CD14-positive monocyte (primary cell): ENCODE data around the gene PCDH15. TPM values are rescaled to one million over a fixed set of nuclear protein-coding genes. Genes with fewer than 3 reads are reported as not detected.

Experiments
- DNase-seq, 3 donors: peaks; one replicate each; pipeline ENCODE4 v3.0.0-alpha.2; 2011 to 2022
- H2AFZ ChIP-seq: 2 replicates; pipeline ENCODE4 v1.6.0; 2012; ENCODE audit warnings: mild to moderate bottlenecking, low read depth, low read length, inconsistent platforms; ENCODE audit not compliant: insufficient read depth, poor library complexity, severe bottlenecking
- H3K27ac ChIP-seq, 2 donors: 1 replicate in 1 of 2; 2 replicates in 1 of 2; pipeline ENCODE4 v1.5.1; 2012 to 2013; ENCODE audit warnings: low read length in 2 of 2, control low read depth in 1 of 2, inconsistent platforms in 1 of 2, low read depth in 1 of 2, mild to moderate bottlenecking in 1 of 2
- H3K27me3 ChIP-seq, 2 donors: one replicate each; pipeline versions ENCODE4 v1.6.0 to v1.6.1; 2011 to 2013; ENCODE audit warnings: low read length in 2 of 2; ENCODE audit not compliant: control insufficient read depth in 2 of 2, insufficient read depth in 2 of 2
- H3K36me3 ChIP-seq, 2 donors: replicated peaks in 1 of 2; 1 replicate in 1 of 2; 2 replicates in 1 of 2; pipeline versions ENCODE4 v1.5.1 to v1.6.1; 2012 to 2013; ENCODE audit warnings: low read length in 2 of 2, control low read depth in 1 of 2, inconsistent platforms in 1 of 2, mild to moderate bottlenecking in 1 of 2; ENCODE audit not compliant: insufficient read depth in 2 of 2, control insufficient read depth in 1 of 2
- H3K4me1 ChIP-seq, 2 donors: 1 replicate in 1 of 2; 2 replicates in 1 of 2; pipeline versions ENCODE4 v1.5.1 to v1.6.1; 2012 to 2013; ENCODE audit warnings: low read length in 2 of 2, control low read depth in 1 of 2, inconsistent platforms in 1 of 2, mild to moderate bottlenecking in 1 of 2, moderate library complexity in 1 of 2; ENCODE audit not compliant: insufficient read depth in 2 of 2, control insufficient read depth in 1 of 2
- H3K4me2 ChIP-seq: replicated peaks from 2 replicates; pipeline ENCODE3; 2012; ENCODE audit warnings: low read length, moderate library complexity, mild to moderate bottlenecking; ENCODE audit not compliant: poor library complexity, severe bottlenecking; ENCODE audit errors: extremely low read depth
- H3K4me3 ChIP-seq, 3 experiments: fragments of 200-600 bp in 1 of 3; sonication (generic) in 1 of 3; replicated peaks in 1 of 3; 1 replicate in 2 of 3; 2 replicates in 1 of 3; pipeline ENCODE4 v1.5.1; 2011 to 2013; ENCODE audit warnings: low read length in 3 of 3, mild to moderate bottlenecking in 3 of 3, control low read depth in 2 of 3, low read depth in 2 of 3, inconsistent platforms in 1 of 3, moderate library complexity in 1 of 3
- H3K79me2 ChIP-seq: 2 replicates; pipeline ENCODE4 v1.6.0; 2012; ENCODE audit warnings: mild to moderate bottlenecking, control low read depth, inconsistent platforms, low read length, moderate library complexity; ENCODE audit not compliant: insufficient read depth
- H3K9ac ChIP-seq: 2 replicates; pipeline ENCODE4 v1.6.0; 2017; ENCODE audit warnings: low read length, mild to moderate bottlenecking; ENCODE audit not compliant: insufficient read depth, poor library complexity, severe bottlenecking
- H3K9me3 ChIP-seq, 2 donors: replicated peaks in 1 of 2; 1 replicate in 1 of 2; 2 replicates in 1 of 2; pipeline versions ENCODE4 v1.5.1 to v1.6.1; 2012 to 2013; ENCODE audit warnings: low read length in 2 of 2, control low read depth in 1 of 2; ENCODE audit not compliant: control insufficient read depth in 1 of 2, insufficient read depth in 1 of 2
- H4K20me1 ChIP-seq: 2 replicates; pipeline ENCODE4 v1.6.0; 2012; ENCODE audit warnings: mild to moderate bottlenecking, low read length, control low read depth, moderate library complexity; ENCODE audit not compliant: insufficient read depth
- H3K27ac Mint-ChIP-seq, 7 donors: one replicate each; pipeline ENCODE4 v1.8.0; 2020; ENCODE audit warnings: mild to moderate bottlenecking in 7 of 7, mixed read lengths in 7 of 7, moderate library complexity in 6 of 7, inconsistent platforms in 2 of 7
- H3K27me3 Mint-ChIP-seq, 3 donors: one replicate each; pipeline ENCODE4 v1.8.0; 2021 to 2022; ENCODE audit warnings: low read depth in 3 of 3, mild to moderate bottlenecking in 3 of 3, mixed read lengths in 3 of 3, moderate library complexity in 3 of 3, inconsistent platforms in 1 of 3
- H3K36me3 Mint-ChIP-seq, 2 donors: one replicate each; pipeline ENCODE4 v1.8.0; 2020; ENCODE audit warnings: mixed read lengths in 2 of 2, inconsistent platforms in 1 of 2, mild to moderate bottlenecking in 1 of 2
- H3K4me1 Mint-ChIP-seq: one replicate; pipeline ENCODE4 v1.8.0; 2020; ENCODE audit warnings: mild to moderate bottlenecking, mixed read lengths
- H3K4me3 Mint-ChIP-seq, 2 donors: one replicate each; pipeline ENCODE4 v1.8.0; 2020; ENCODE audit warnings: mild to moderate bottlenecking in 2 of 2, mixed read lengths in 2 of 2, moderate library complexity in 1 of 2
- H3K9me3 Mint-ChIP-seq, 7 donors: one replicate each; pipeline ENCODE4 v1.8.0; 2020 to 2022; ENCODE audit warnings: mixed read lengths in 7 of 7, mild to moderate bottlenecking in 6 of 7, moderate library complexity in 6 of 7, inconsistent platforms in 2 of 7
- CTCF ChIP-seq: fragments of 200-600 bp; IDR thresholded peaks from one replicate; pipeline ENCODE4 v1.8.0; 2022; ENCODE audit warnings: antibody characterized with exemption, mild to moderate bottlenecking
- WGBS: methylation state at CpG from one replicate; pipeline ENCODE4 v1.1.5; 2013; ENCODE audit warnings: missing lambda C conversion rate; ENCODE audit not compliant: insufficient coverage; 5-methylcytosine and 5-hydroxymethylcytosine counted together
- intact Hi-C, 2 donors: fragments of 100-400 bp; cut with micrococcal nuclease; formaldehyde crosslinking; loops; one replicate each; pipeline versions ENCODE4 v1.15.0 to v1.15.1; 2023
- polyA plus RNA-seq, 3 donors: library from polyadenylated mRNA; depleted of rRNA in 1 of 3; unstranded in 2 of 3; stranded (reverse) in 1 of 3; fragments of 300-500 nt in 2 of 3; fragments of >200 nt in 1 of 3; fragmentation: Illumina TruSeq in 2 of 3; gene quantifications; 1 replicate in 2 of 3; 2 replicates in 1 of 3; pipeline ENCODE4 v1.2.3, GENCODE V29; 2012 to 2021

The PCDH15 gene
- polyA plus RNA-seq, 3 donors, result not detected

- Histone ChIP-seq H3K9me3 (no peaks in the 10 kb centered on the region), H3K4me3 (no peak overlapping the region), H3K27ac (no peak overlapping the region), H4K20me1 (no peaks in the 10 kb centered on the region), H3K79me2 (no peaks in the 10 kb centered on the region), H3K4me1 (no peaks in the 10 kb centered on the region), H3K36me3 (no peaks in the 10 kb centered on the region), H3K9ac (no peak overlapping the region), H3K4me2 (no peak overlapping the region), H2AFZ (no peak overlapping the region), H3K27me3 (no peaks in the 10 kb centered on the region)
- DNase-seq, result no peak
- TF ChIP-seq CTCF, result no peak
- Mint-ChIP-seq H3K27me3 (no peaks in the 10 kb centered on the region), H3K36me3 (no peaks in the 10 kb centered on the region), H3K4me3 (no peak overlapping the region), H3K9me3 (peaks cover 0 to 4% (median 2%) of the 10 kb centered on the region in 7 donors), H3K27ac (no peak overlapping the region), H3K4me1 (no peaks in the 10 kb centered on the region)
- intact Hi-C loops, result no loop called here
- WGBS, result no CpG with 5 or more reads among the region's 2 CpGs
These were observed 597.6 kb downstream of the PCDH15 start for GRCh38 chr10:54203401-54203800.

- no peaks in the 10 kb centered on the region for H4K20me1 ChIP-seq
- intact Hi-C loops, result no loop called here
- H3K79me2 ChIP-seq, result no peaks in the 10 kb centered on the region
- H3K9me3 Mint-ChIP-seq, result peaks cover 0 to 8% (median 3%) of the 10 kb centered on the region in 7 donors
- no peaks in the 10 kb centered on the region for H3K4me1 ChIP-seq
- TF ChIP-seq CTCF, result no peak
- H3K4me1 Mint-ChIP-seq, result no peaks in the 10 kb centered on the region
- H3K4me2 ChIP-seq, result no peak overlapping the region
- WGBS, result 21% methylated on average over 2 of the region's 3 CpGs
- H3K4me3 Mint-ChIP-seq, result no peak overlapping the region
- H3K27me3 ChIP-seq, result no peaks in the 10 kb centered on the region
- H3K27me3 Mint-ChIP-seq, result no peaks in the 10 kb centered on the region
- H3K27ac Mint-ChIP-seq, result no peak overlapping the region
- H3K4me3 ChIP-seq, result no peak overlapping the region
- H3K9ac ChIP-seq, result no peak overlapping the region
- DNase-seq, result no peak
- H3K36me3 Mint-ChIP-seq, result no peaks in the 10 kb centered on the region
- no peaks in the 10 kb centered on the region for H3K9me3 ChIP-seq
- no peak overlapping the region for H3K27ac ChIP-seq
- no peaks in the 10 kb centered on the region for H3K36me3 ChIP-seq
- no peak overlapping the region for H2AFZ ChIP-seq
These were observed 603.0 kb downstream of the PCDH15 start for GRCh38 chr10:54198051-54198450.
